ENCODE results near the gene SEMA3D. TPM values are rescaled to one million over a fixed set of nuclear protein-coding genes. Genes with fewer than 3 reads are reported as not detected.

Gene SEMA3D
- total RNA-seq, 1 experiment from 2014 or later, result 4.8 TPM

GRCh38 chr7:85094046-85094725 lies 92.7 kb downstream of the SEMA3D start:
- no TSS peak for BruUV-seq (replicated peaks)
- intact Hi-C loops (cut with micrococcal nuclease; ENCODE audit: unreplicated experiment), result no loop called here
- H3K9me2 ChIP-seq (ENCODE audit: insufficient read depth), result no peaks in the 10 kb centered on the region; the same call in 1 of the 2 replicates
- ChIA-PET CTCF (no interaction called here), POLR2A (ENCODE audit: unreplicated experiment) (no interaction called here)
- H3K27me3 ChIP-seq (ENCODE audit: insufficient read depth, low read depth), result no peaks in the 10 kb centered on the region
- no peak overlapping the region for H3K27ac ChIP-seq
- no peaks in the 10 kb centered on the region for H3F3A ChIP-seq (ENCODE audit: insufficient read depth, low read depth)
- no peaks in the 10 kb centered on the region for H3K79me2 ChIP-seq (ENCODE audit: low read depth)
- no peaks in the 10 kb centered on the region for H3K4me1 ChIP-seq (replicated peaks; ENCODE audit: insufficient read depth)
- TF ChIP-seq CTCF (conservative IDR thresholded peaks at IDR 0.05), result no peak
- no peak for TF ChIP-seq EZH2 (IDR thresholded peaks at IDR 0.05; ENCODE audit: low read depth)
- no peaks in the 10 kb centered on the region for H3K9me3 ChIP-seq (ENCODE audit: insufficient read depth, low read depth)
- no peaks in the 10 kb centered on the region for H4K20me1 ChIP-seq (ENCODE audit: insufficient read depth)
- H3K4me2 ChIP-seq, result no peak overlapping the region
- no peak overlapping the region for H3K4me3 ChIP-seq
- no peaks in the 10 kb centered on the region for H3K36me3 ChIP-seq (ENCODE audit: low read depth)
- no peak for DNase-seq
- H2AFZ ChIP-seq, result no peak overlapping the region; the same call in 1 of the 2 replicates

DNA sequence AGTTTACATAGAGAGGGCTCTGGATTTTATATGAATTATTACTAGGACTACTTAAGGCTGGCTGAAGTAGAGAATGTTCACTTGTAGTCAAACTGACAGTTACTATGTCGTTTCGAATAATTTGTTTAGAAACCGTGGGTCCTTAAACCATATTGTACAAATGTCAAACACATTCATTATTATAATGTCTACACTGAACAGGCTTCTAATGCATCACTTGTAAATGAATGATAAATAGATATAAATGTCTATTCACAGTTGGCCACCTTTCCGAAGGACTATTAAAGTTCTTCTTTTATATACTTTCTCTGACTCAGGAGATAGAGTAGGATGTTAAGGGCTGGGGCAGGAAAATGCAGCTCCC lies 95.3 kb downstream of the SEMA3D start:
- intact Hi-C loops (cut with micrococcal nuclease; ENCODE audit: unreplicated experiment), result no loop called here
- no peak for TF ChIP-seq EZH2 (IDR thresholded peaks at IDR 0.05; ENCODE audit: low read depth)
- TF ChIP-seq CTCF (conservative IDR thresholded peaks at IDR 0.05), result no peak
- Histone ChIP-seq H3K36me3 (ENCODE audit: low read depth) (no peaks in the 10 kb centered on the region), H3K79me2 (ENCODE audit: low read depth) (no peaks in the 10 kb centered on the region), H3K27me3 (ENCODE audit: insufficient read depth, low read depth) (no peaks in the 10 kb centered on the region), H3K9me2 (ENCODE audit: insufficient read depth) (no peaks in the 10 kb centered on the region; the same call in 1 of the 2 replicates), H2AFZ (no peak overlapping the region), H4K20me1 (ENCODE audit: insufficient read depth) (no peaks in the 10 kb centered on the region), H3K4me1 (replicated peaks; ENCODE audit: insufficient read depth) (no peaks in the 10 kb centered on the region), H3K27ac (no peak overlapping the region), H3K4me2 (no peak overlapping the region), H3F3A (ENCODE audit: insufficient read depth, low read depth) (no peaks in the 10 kb centered on the region), H3K9me3 (ENCODE audit: insufficient read depth, low read depth) (no peaks in the 10 kb centered on the region), H3K4me3 (no peak overlapping the region)
- POLR2A ChIA-PET (ENCODE audit: unreplicated experiment), result no interaction called here
- CTCF ChIA-PET, result no interaction called here
- DNase-seq, result no peak
- BruUV-seq (replicated peaks), result no TSS peak

GRCh38 chr7:85090919-85091564 lies 95.8 kb downstream of the SEMA3D start:
- no peaks in the 10 kb centered on the region for H3K27me3 ChIP-seq (ENCODE audit: insufficient read depth, low read depth)
- TF ChIP-seq CTCF (conservative IDR thresholded peaks at IDR 0.05) (no peak), EZH2 (IDR thresholded peaks at IDR 0.05; ENCODE audit: low read depth) (no peak)
- no peak overlapping the region for H3K4me3 ChIP-seq
- H3K9me2 ChIP-seq (ENCODE audit: insufficient read depth), result no peaks in the 10 kb centered on the region; the same call in 1 of the 2 replicates
- H3K79me2 ChIP-seq (ENCODE audit: low read depth), result no peaks in the 10 kb centered on the region
- H3K27ac ChIP-seq, result no peak overlapping the region
- no peaks in the 10 kb centered on the region for H3K4me1 ChIP-seq (replicated peaks; ENCODE audit: insufficient read depth)
- H2AFZ ChIP-seq, result no peak overlapping the region
- ChIA-PET POLR2A (ENCODE audit: unreplicated experiment) (no interaction called here), CTCF (no interaction called here)
- no peak for DNase-seq
- intact Hi-C loops (cut with micrococcal nuclease; ENCODE audit: unreplicated experiment), result no loop called here
- H3K4me2 ChIP-seq, result no peak overlapping the region
- H3K9me3 ChIP-seq (ENCODE audit: insufficient read depth, low read depth), result no peaks in the 10 kb centered on the region
- no TSS peak for BruUV-seq (replicated peaks)
- no peaks in the 10 kb centered on the region for H3K36me3 ChIP-seq (ENCODE audit: low read depth)
- H3F3A ChIP-seq (ENCODE audit: insufficient read depth, low read depth), result no peaks in the 10 kb centered on the region
- no peaks in the 10 kb centered on the region for H4K20me1 ChIP-seq (ENCODE audit: insufficient read depth)
